Measurements from ENCODE around the gene DUSP6.
A peak's percentile ranks its signal among the peaks of the same experiment; 100 is the strongest.

The DUSP6 gene

DNA sequence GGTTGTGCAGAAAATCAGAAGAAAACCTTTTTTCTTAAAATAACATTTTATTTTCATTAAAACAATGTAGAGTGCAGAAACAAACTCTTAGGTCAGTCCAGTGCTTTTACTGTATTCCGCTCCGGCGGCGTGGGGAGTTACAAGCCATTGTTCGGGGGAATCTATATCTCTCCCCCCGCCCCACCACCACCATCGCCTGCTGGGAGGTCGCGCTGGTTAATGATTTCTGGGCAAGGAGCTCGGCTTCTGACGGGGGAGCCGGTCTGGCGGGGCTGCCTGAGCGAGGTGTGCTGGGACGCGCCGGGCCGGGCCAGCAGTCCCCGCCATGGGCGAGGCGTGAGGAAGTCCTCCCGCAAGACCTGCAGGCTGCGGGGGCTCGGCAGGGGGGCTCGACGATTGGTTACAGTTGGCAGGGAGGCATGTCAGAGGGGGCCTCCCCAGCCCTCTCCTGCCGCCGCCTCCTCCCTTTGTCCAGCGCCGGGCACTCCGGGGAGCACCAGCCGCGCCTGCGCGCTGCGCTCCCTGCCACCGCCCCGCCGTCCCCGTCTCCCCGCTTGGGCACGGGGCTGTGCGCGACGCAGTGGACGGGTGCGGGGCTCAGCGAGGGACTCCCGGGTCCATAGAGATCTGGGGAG is 1.0 kb upstream of the DUSP6 start:
- TF ChIP-seq, protein P1, sequence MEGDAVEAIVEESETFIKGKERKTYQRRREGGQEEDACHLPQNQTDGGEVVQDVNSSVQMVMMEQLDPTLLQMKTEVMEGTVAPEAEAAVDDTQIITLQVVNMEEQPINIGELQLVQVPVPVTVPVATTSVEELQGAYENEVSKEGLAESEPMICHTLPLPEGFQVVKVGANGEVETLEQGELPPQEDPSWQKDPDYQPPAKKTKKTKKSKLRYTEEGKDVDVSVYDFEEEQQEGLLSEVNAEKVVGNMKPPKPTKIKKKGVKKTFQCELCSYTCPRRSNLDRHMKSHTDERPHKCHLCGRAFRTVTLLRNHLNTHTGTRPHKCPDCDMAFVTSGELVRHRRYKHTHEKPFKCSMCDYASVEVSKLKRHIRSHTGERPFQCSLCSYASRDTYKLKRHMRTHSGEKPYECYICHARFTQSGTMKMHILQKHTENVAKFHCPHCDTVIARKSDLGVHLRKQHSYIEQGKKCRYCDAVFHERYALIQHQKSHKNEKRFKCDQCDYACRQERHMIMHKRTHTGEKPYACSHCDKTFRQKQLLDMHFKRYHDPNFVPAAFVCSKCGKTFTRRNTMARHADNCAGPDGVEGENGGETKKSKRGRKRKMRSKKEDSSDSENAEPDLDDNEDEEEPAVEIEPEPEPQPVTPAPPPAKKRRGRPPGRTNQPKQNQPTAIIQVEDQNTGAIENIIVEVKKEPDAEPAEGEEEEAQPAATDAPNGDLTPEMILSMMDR (IDR thresholded peaks at IDR 0.05; ENCODE audit: low read depth, low read length, missing control alignments), result no peak
- in situ Hi-C loops (cut with HindIII; ENCODE audit: low sequenced_read_pairs), result no loop called here
- H3K4me3 ChIP-seq (ENCODE audit: low read depth, low read length), result peak overlapping the region; percentile 68
- DNase-seq (ENCODE audit: low read depth), result no peak

DNA sequence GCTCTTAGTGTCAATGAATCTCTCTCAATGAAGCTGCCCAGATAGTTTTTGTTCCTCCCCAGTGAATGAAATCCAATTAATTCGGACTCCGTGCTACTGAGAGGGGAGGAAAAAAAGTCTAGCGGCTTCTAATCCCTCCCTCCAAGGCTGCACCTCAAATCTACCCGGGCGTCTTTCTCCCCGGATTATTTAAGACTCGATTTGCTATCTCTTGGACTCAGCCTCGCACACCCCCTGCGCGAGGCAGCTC is 134 bp downstream of the DUSP6 start:
- in situ Hi-C loops (cut with HindIII; ENCODE audit: low sequenced_read_pairs), result no loop called here
- TF ChIP-seq, protein P1 (IDR thresholded peaks at IDR 0.05; ENCODE audit: low read depth, low read length, missing control alignments), result no peak
- peak overlapping the region; percentile 68 for H3K4me3 ChIP-seq (ENCODE audit: low read depth, low read length)
- no peak for DNase-seq (ENCODE audit: low read depth)

DNA sequence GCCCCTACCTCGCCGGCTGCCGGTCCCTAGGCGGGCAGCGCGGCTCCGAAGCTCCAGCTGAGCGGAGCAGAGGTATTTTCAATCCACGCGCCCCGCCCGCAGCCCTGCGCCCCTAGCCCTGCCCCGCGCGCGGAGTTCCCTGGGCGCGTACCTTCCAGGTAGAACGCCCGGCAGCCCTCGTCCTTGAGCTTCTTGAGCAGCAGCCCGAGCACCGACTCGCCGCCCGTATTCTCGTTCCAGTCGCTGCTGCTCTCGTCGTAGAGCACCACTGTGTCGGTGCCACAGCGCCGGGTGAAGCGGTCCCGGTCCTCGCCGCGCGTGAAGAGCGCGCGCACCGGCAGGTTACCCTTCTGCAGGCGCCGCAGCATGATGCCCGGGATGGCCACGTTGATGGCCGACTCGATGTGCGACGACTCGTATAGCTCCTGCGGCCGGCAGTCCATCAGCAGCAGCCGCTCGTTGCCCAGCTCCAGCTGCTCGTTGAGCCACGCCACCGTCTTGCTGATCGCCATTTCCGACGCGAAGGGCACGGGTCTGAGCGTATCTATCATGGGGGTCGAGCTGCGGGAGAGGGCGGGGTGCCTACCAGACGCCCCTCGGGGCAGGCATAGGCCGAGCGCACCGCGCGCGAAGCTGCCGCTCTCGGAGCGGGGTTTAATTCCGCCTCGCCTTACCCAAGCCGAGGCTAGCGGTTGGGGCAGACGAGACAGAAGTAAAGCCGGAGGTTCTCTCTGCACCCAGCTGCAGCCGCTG is 636 bp downstream of the DUSP6 start:
- H3K4me3 ChIP-seq (ENCODE audit: low read depth, low read length), result peak overlapping the region; percentile 68
- no peak for DNase-seq (ENCODE audit: low read depth)
- in situ Hi-C loops (cut with HindIII; ENCODE audit: low sequenced_read_pairs), result no loop called here
- TF ChIP-seq, protein P1 (IDR thresholded peaks at IDR 0.05; ENCODE audit: low read depth, low read length, missing control alignments), result no peak

DNA sequence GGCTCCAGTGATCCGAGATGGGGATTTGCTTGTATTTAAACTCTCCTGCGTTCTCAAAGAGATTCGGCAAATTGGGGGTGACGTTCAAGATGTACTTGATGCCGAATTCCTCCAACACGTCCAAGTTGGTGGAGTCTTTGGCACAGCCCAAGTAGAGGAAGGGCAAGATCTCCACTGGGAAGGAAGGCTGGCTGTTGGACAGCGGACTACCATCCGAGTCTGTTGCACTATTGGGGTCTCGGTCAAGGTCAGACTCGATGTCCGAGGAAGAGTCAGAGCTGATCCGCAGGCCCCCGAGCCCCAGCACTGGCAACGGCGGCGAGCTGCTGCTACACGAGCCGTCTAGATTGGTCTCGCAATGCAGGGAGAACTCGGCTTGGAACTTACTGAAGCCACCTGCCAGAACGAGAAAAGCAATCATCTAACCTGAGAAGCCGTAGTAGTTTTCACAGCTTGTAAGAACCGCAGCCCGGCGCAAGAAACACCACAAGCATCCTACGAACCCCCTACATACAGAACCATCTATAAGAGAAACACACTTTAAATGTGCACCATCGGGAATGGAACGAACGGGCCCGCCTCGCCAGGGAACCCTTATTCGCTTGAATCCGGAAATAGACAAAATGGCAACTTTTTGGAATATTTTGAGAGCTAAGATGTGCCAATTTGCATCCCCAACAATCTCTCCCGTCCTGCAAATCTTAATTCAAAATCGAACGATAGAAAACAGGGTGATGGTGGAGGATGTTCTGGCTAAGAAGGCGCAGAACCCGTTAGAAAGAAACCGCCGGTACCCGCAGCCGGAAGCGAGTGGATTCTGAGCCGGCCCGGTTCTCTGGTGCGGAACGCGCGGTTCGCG is 1.4 kb downstream of the DUSP6 start:
- TF ChIP-seq, protein P1 (IDR thresholded peaks at IDR 0.05; ENCODE audit: low read depth, low read length, missing control alignments), result no peak
- H3K4me3 ChIP-seq (ENCODE audit: low read depth, low read length), result peak overlapping the region; percentile 68
- in situ Hi-C loops (cut with HindIII; ENCODE audit: low sequenced_read_pairs), result no loop called here
- no peak for DNase-seq (ENCODE audit: low read depth)

DNA sequence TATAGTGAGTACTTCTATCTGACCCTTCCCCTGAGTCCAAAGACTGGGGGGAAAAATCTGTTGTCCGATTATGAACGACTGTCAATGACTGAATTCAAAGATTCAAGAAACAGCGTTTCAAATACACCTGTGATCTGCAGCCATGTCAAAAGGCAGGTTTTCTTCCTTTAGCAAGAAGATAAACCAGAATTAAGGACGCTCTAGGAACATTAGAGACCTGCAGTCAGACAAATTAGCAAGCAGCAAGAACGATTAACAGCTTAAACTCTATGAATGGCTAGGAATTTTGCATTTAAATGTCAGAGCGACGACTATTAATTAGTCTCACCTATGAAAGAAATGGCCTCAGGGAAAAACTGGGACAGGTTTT is 2.1 kb downstream of the DUSP6 start:
- in situ Hi-C loops (cut with HindIII; ENCODE audit: low sequenced_read_pairs), result no loop called here
- TF ChIP-seq, protein P1 (IDR thresholded peaks at IDR 0.05; ENCODE audit: low read depth, low read length, missing control alignments), result no peak
- H3K4me3 ChIP-seq (ENCODE audit: low read depth, low read length), result peak overlapping the region; percentile 68
- DNase-seq (ENCODE audit: low read depth), result no peak

DNA sequence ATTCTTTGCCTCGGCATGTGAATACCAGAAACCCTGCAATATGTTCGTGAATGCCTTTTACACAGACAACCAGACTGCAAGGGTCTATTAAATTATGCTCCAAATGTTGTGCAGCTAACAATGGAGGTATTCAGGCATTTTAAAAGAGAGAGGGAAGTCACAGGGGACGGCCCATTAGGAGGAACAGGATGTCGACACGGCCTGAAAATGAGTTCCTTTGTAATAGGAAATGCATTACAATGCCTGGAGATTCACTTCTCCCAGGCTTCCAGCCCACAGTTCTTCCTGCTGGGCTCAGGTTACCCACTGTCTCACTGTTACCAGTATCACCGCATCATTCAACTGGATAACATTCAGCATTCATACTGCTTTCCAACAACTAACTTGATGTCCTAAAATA is 2.5 kb downstream of the DUSP6 start:
- DNase-seq (ENCODE audit: low read depth), result no peak
- in situ Hi-C loops (cut with HindIII; ENCODE audit: low sequenced_read_pairs), result no loop called here
- peak overlapping the region; percentile 68 for H3K4me3 ChIP-seq (ENCODE audit: low read depth, low read length)
- TF ChIP-seq, protein P1 (IDR thresholded peaks at IDR 0.05; ENCODE audit: low read depth, low read length, missing control alignments), result no peak

All from astrocyte of the cerebellum (primary cell).